Measurements from ENCODE around the gene NLRP5.
"Not testable (repeated sequence)": the region's sequence is repeated elsewhere in the genome, so short reads cannot be mapped to it uniquely, and the experiment has no call there.

Gene NLRP5

GRCh38 chr19:56104423-56104822, 117.8 kb downstream of the NLRP5 start:
- no peak overlapping the region for H3K27ac Mint-ChIP-seq (ENCODE audit: low read depth)
- H3K4me3 Mint-ChIP-seq, result no peak overlapping the region
- peaks cover 43% of the 10 kb centered on the region for H3K4me1 Mint-ChIP-seq
- DNase-seq (ENCODE audit: low spot score in 2 of 2) (no peak), ATAC-seq (replicated peaks; ENCODE audit: extremely low read depth, poor library complexity, severe bottlenecking) (no peak)
- peaks cover 8% of the 10 kb centered on the region for H3K36me3 Mint-ChIP-seq (ENCODE audit: insufficient read depth)
- H3K27me3 Mint-ChIP-seq, result no peaks in the 10 kb centered on the region
- H3K9me3 Mint-ChIP-seq, result no peaks in the 10 kb centered on the region

GRCh38 chr19:56105090-56105701, 118.6 kb downstream of the NLRP5 start:
- no peak for ATAC-seq (replicated peaks; ENCODE audit: extremely low read depth, poor library complexity, severe bottlenecking)
- Mint-ChIP-seq H3K27me3 (no peaks in the 10 kb centered on the region), H3K36me3 (ENCODE audit: insufficient read depth) (peaks cover 8% of the 10 kb centered on the region), H3K4me3 (no peak overlapping the region), H3K27ac (ENCODE audit: low read depth) (no peak overlapping the region), H3K9me3 (no peaks in the 10 kb centered on the region), H3K4me1 (peaks cover 45% of the 10 kb centered on the region)
- no peak for DNase-seq (ENCODE audit: low spot score in 2 of 2)

GRCh38 chr19:56105831-56106396, 119.3 kb downstream of the NLRP5 start:
- H3K9me3 Mint-ChIP-seq; ATAC-seq (replicated peaks; ENCODE audit: extremely low read depth, poor library complexity, severe bottlenecking); H3K27me3 Mint-ChIP-seq; DNase-seq (ENCODE audit: low spot score in 2 of 2); H3K36me3 Mint-ChIP-seq (ENCODE audit: insufficient read depth): not testable (repeated sequence)
- peaks cover 50% of the 10 kb centered on the region for H3K4me1 Mint-ChIP-seq
- H3K4me3 Mint-ChIP-seq, result peak overlapping the region; percentile 47
- H3K27ac Mint-ChIP-seq (ENCODE audit: low read depth), result peak overlapping the region; percentile 44

- DNase-seq (ENCODE audit: low spot score in 2 of 2) (no peak), ATAC-seq (replicated peaks; ENCODE audit: extremely low read depth, poor library complexity, severe bottlenecking) (no peak)
- no peaks in the 10 kb centered on the region for H3K27me3 Mint-ChIP-seq
- H3K36me3 Mint-ChIP-seq (ENCODE audit: insufficient read depth), result peaks cover 8% of the 10 kb centered on the region
- H3K9me3 Mint-ChIP-seq, result no peaks in the 10 kb centered on the region
- H3K4me3 Mint-ChIP-seq, result peak overlapping the region; percentile 47
- H3K4me1 Mint-ChIP-seq, result peaks cover 49% of the 10 kb centered on the region
- H3K27ac Mint-ChIP-seq (ENCODE audit: low read depth), result peak overlapping the region; percentile 44
These were observed 119.8 kb downstream of the NLRP5 start for GRCh38 chr19:56106397-56106849.

GRCh38 chr19:56106993-56107392, 120.4 kb downstream of the NLRP5 start:
- no peak for ATAC-seq (replicated peaks; ENCODE audit: extremely low read depth, poor library complexity, severe bottlenecking)
- Mint-ChIP-seq H3K36me3 (ENCODE audit: insufficient read depth) (peaks cover 5% of the 10 kb centered on the region), H3K4me3 (no peak overlapping the region), H3K9me3 (no peaks in the 10 kb centered on the region), H3K27me3 (no peaks in the 10 kb centered on the region), H3K4me1 (peaks cover 49% of the 10 kb centered on the region), H3K27ac (ENCODE audit: low read depth) (no peak overlapping the region)
- no peak for DNase-seq (ENCODE audit: low spot score in 2 of 2)

- Mint-ChIP-seq H3K36me3 (ENCODE audit: insufficient read depth) (peaks cover 5% of the 10 kb centered on the region), H3K4me3 (no peak overlapping the region), H3K27ac (ENCODE audit: low read depth) (no peak overlapping the region), H3K4me1 (peaks cover 56% of the 10 kb centered on the region), H3K9me3 (no peaks in the 10 kb centered on the region), H3K27me3 (no peaks in the 10 kb centered on the region)
- ATAC-seq (replicated peaks; ENCODE audit: extremely low read depth, poor library complexity, severe bottlenecking) (no peak), DNase-seq (ENCODE audit: low spot score in 2 of 2) (no peak)
These were observed 121.2 kb downstream of the NLRP5 start for GRCh38 chr19:56107626-56108351.

- no peak overlapping the region for H3K4me3 Mint-ChIP-seq
- no peaks in the 10 kb centered on the region for H3K27me3 Mint-ChIP-seq
- DNase-seq (ENCODE audit: low spot score in 2 of 2) (no peak), ATAC-seq (replicated peaks; ENCODE audit: extremely low read depth, poor library complexity, severe bottlenecking) (no peak)
- peaks cover 7% of the 10 kb centered on the region for H3K36me3 Mint-ChIP-seq (ENCODE audit: insufficient read depth)
- H3K27ac Mint-ChIP-seq (ENCODE audit: low read depth), result no peak overlapping the region
- H3K4me1 Mint-ChIP-seq, result peaks cover 64% of the 10 kb centered on the region
- H3K9me3 Mint-ChIP-seq, result no peaks in the 10 kb centered on the region
These were observed 122.0 kb downstream of the NLRP5 start for GRCh38 chr19:56108447-56109195.

- H3K4me1 Mint-ChIP-seq, result peaks cover 68% of the 10 kb centered on the region
- no peak overlapping the region for H3K4me3 Mint-ChIP-seq
- no peak overlapping the region for H3K27ac Mint-ChIP-seq (ENCODE audit: low read depth)
- ATAC-seq (replicated peaks; ENCODE audit: extremely low read depth, poor library complexity, severe bottlenecking) (no peak), DNase-seq (ENCODE audit: low spot score in 2 of 2) (no peak)
- H3K36me3 Mint-ChIP-seq (ENCODE audit: insufficient read depth), result peaks cover 10% of the 10 kb centered on the region
- no peaks in the 10 kb centered on the region for H3K9me3 Mint-ChIP-seq
- H3K27me3 Mint-ChIP-seq, result no peaks in the 10 kb centered on the region
These were observed 122.7 kb downstream of the NLRP5 start for GRCh38 chr19:56109226-56109625.

GRCh38 chr19:56110515-56111448, 124.2 kb downstream of the NLRP5 start:
- Mint-ChIP-seq H3K27me3 (no peaks in the 10 kb centered on the region), H3K4me1 (peaks cover 67% of the 10 kb centered on the region), H3K27ac (ENCODE audit: low read depth) (peak overlapping the region; percentile 77), H3K4me3 (no peak overlapping the region), H3K36me3 (ENCODE audit: insufficient read depth) (peaks cover 11% of the 10 kb centered on the region), H3K9me3 (no peaks in the 10 kb centered on the region)
- ATAC-seq (replicated peaks; ENCODE audit: extremely low read depth, poor library complexity, severe bottlenecking) (no peak), DNase-seq (ENCODE audit: low spot score in 2 of 2) (no peak)
